Measurements from ENCODE around the gene TXNDC15.

Gene TXNDC15

DNA sequence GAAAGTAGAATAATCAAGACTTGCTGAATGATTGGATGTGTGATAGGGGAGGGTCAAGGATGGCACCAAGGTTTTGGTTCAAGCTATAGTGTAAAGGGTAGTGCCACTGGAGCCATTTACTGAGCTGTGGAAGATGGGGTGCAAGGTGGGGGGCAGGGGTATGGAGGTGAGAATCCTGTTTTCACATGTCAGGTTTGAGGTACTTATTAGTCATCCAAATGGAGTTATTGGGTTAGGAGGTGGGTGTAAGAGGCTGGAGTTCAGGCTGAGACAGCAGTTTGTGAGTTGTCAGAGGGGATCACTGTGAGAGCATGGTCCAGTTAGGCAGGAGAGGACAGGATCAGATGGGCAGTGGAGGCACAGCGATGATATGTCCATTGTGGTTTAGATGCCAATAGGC, 39.6 kb downstream of the TXNDC15 start:
- no peak overlapping the region for H3K4me3 ChIP-seq (ENCODE audit: low read length)
- no peak for DNase-seq (ENCODE audit: low read depth)
- no peak for TF ChIP-seq CTCF (conservative IDR thresholded peaks at IDR 0.05; ENCODE audit: low read length)

- TF ChIP-seq CTCF (conservative IDR thresholded peaks at IDR 0.05; ENCODE audit: low read length): no peak; the same call in 1 of the 2 replicates
- H3K4me3 ChIP-seq (ENCODE audit: low read length): no peak overlapping the region
- DNase-seq (ENCODE audit: low read depth): no peak
Measured at GRCh38 chr5:134917070-134917815, 43.1 kb downstream of the TXNDC15 start.

DNA sequence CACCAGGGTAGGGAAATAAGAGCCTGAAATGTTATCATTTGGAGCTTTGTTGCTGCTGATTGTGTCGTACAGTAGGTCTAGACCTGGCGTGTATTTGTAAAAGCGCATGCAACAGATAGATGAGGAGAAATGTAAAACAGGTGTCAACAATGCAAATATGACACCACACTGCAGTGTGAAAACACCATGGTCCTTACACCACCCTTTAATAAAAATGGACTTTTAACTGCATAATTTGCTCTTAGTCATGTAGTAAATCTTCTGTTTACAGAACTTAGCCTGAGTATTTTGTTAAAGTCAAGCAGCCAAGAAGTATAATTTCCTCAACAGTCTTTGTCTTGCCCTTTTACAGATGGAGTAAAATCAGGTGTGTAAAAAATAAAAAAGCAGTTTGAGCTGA, 44.7 kb downstream of the TXNDC15 start:
- DNase-seq (ENCODE audit: low read depth): no peak
- no peak for TF ChIP-seq CTCF (conservative IDR thresholded peaks at IDR 0.05; ENCODE audit: low read length)
- no peak overlapping the region for H3K4me3 ChIP-seq (ENCODE audit: low read length)

- no peak overlapping the region for H3K4me3 ChIP-seq (ENCODE audit: low read length)
- no peak for DNase-seq (ENCODE audit: low read depth)
- no peak for TF ChIP-seq CTCF (conservative IDR thresholded peaks at IDR 0.05; ENCODE audit: low read length)
Measured at GRCh38 chr5:134920848-134921575, 46.8 kb downstream of the TXNDC15 start.

GRCh38 chr5:134932508-134932907, 58.3 kb downstream of the TXNDC15 start:
- TF ChIP-seq CTCF (conservative IDR thresholded peaks at IDR 0.05; ENCODE audit: low read length): no peak
- H3K4me3 ChIP-seq (ENCODE audit: low read length): no peak overlapping the region
- no peak for DNase-seq (ENCODE audit: low read depth)

DNA sequence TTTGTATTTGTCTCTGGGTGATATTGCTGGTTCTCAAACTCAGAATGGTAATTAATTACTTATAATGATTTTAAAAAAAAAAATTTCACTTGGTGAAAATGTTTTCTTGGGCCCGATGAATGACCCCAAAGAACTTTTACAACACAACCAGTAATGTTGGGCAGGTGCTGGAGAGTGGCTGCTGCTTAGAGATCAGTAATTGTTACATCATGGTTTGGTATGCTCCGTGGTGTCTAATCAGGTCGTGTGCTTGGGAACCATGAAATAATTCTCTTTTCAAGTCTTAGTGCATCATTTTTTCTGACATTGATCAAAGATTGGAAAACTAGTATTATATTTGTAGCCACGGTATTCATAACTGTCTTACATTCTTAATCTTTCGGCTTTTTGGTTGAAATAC, 60.0 kb downstream of the TXNDC15 start:
- no peak for TF ChIP-seq CTCF (conservative IDR thresholded peaks at IDR 0.05; ENCODE audit: low read length)
- no peak for DNase-seq (ENCODE audit: low read depth)
- no peak overlapping the region for H3K4me3 ChIP-seq (ENCODE audit: low read length)

Measured in AG10803 (cell line).